Transverse colon (tissue), 4 donors: Measurements from ENCODE around the gene TUBB1. TPM values are rescaled to one million over a fixed set of nuclear protein-coding genes. Genes with fewer than 3 reads are reported as not detected.

ENCODE experiments used
- DNase-seq: peaks from one replicate; pipeline ENCODE4 v3.0.0-alpha.2; 2019
- H3K27ac ChIP-seq, 4 donors: fragments of 200-600 bp; sonication (generic); 2 replicates each; pipeline ENCODE4 v1.5.1; 2016 to 2018; ENCODE audit warnings: inconsistent platforms in 4 of 4
- H3K27me3 ChIP-seq: fragments of 200-600 bp; sonication (generic); 2 replicates; pipeline ENCODE4 v1.5.1; 2017; ENCODE audit warnings: inconsistent platforms
- H3K36me3 ChIP-seq, 4 donors: fragments of 200-600 bp; sonication (generic); 2 replicates each; pipeline ENCODE4 v1.5.1; 2017 to 2019; ENCODE audit warnings: inconsistent platforms in 4 of 4
- H3K4me1 ChIP-seq, 4 donors: fragments of 200-600 bp; sonication (generic); 2 replicates each; pipeline ENCODE4 v1.5.1; 2017 to 2020; ENCODE audit warnings: inconsistent platforms in 4 of 4
- H3K4me3 ChIP-seq, 4 donors: fragments of 200-600 bp; sonication (generic); 1 replicate in 1 of 4; 2 replicates in 3 of 4; pipeline versions ENCODE4 v1.5.1 to v1.6.1; 2017 to 2019; ENCODE audit warnings: inconsistent platforms in 4 of 4
- H3K9me3 ChIP-seq, 2 donors: fragments of 200-600 bp; sonication (generic); 2 replicates each; pipeline ENCODE4 v1.5.1; 2017 to 2019; ENCODE audit warnings: inconsistent platforms in 2 of 2
- CTCF ChIP-seq, 5 experiments: fragments of 200-600 bp in 3 of 5; fragments of 450-650 bp in 2 of 5; sonication (generic) in 3 of 5; IDR thresholded peaks; 1 replicate in 2 of 5; 2 replicates in 3 of 5; pipeline ENCODE4 v1.5.1; 2016 to 2017; ENCODE audit warnings: antibody characterized with exemption in 5 of 5, inconsistent platforms in 3 of 5, mild to moderate bottlenecking in 2 of 5, moderate library complexity in 1 of 5
- EP300 ChIP-seq: sonication (generic); formaldehyde crosslinking; IDR thresholded peaks from one replicate; pipeline ENCODE4 v1.6.1; 2017; ENCODE audit warnings: antibody characterized with exemption, low read depth
- POLR2A ChIP-seq: fragments of 450-650 bp; IDR thresholded peaks from one replicate; pipeline ENCODE4 v1.6.1; 2016; ENCODE audit warnings: antibody characterized with exemption, mild to moderate bottlenecking, moderate library complexity
- POLR2AphosphoS5 ChIP-seq, 3 donors: sonication (generic); formaldehyde crosslinking; IDR thresholded peaks; one replicate each; pipeline ENCODE4 v1.6.1; 2016; ENCODE audit warnings: antibody characterized with exemption in 3 of 3
- WGBS, 2 donors: methylation state at CpG; one replicate each; pipeline ENCODE4 v1.1.5; 2018; ENCODE audit warnings: low coverage in 1 of 2; 5-methylcytosine and 5-hydroxymethylcytosine counted together
- in situ Hi-C, 4 donors: fragments of 200-750 bp; cut with MboI; loops; one replicate each; pipeline versions ENCODE4 v1.15.0 to v1.15.1; 2017; ENCODE audit warnings: low sequenced_read_pairs in 3 of 4, low pct_ligation_motif_present in 1 of 4, low pct_unique_long_range_greater_than_20kb in 1 of 4
- intact Hi-C: fragments of 100-400 bp; cut with DNase I; formaldehyde crosslinking; loops from one replicate; pipeline ENCODE4 v1.15.1; 2023; ENCODE audit warnings: low total_unique reads
- total RNA-seq, 4 donors: library from RNA; depleted of rRNA; stranded (reverse); fragments of >200 nt; gene quantifications; one replicate each; pipeline ENCODE4 v1.1.0, GENCODE V29; 2016

The TUBB1 gene
- total RNA-seq, 4 donors from 2014 or later = not detected

DNA sequence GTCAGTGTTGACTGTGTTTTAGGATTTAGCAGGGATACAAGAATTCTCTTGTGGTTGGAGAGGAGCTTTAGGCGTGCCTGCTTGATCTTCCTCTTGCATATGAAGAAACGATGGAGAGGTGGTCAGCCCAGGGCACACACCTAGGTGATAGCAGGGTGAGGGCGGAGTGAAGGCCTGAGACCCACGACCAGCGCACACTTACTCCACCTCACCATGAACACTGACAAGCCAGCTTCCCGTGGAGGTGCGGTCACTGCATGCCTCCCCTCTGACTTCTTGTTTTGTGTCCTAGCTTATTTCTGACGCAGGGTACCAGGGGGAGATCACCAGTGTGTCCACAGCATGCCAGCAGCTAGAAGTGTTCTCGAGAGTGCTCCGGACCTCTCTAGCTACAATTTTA, 30.0 kb upstream of the TUBB1 start:
- in situ Hi-C loops (loop anchor here in 1 of 4 donors (10.0 kb wide), 2 partner anchors 84 to 236 kb away; no protein-coding TSS in a partner anchor), intact Hi-C loops (loop anchor here (10.0 kb wide), 1 partner anchor 94 kb away; no protein-coding TSS in a partner anchor)
- DNase-seq = no peak
- Histone ChIP-seq H3K36me3 (peaks cover 0 to 64% (median 25%) of the 10 kb centered on the region in 4 donors), H3K4me3 (no peak overlapping the region), H3K27ac (no peak overlapping the region), H3K4me1 (peaks cover 0 to 7% (median 1%) of the 10 kb centered on the region in 4 donors), H3K9me3 (no peaks in the 10 kb centered on the region), H3K27me3 (no peaks in the 10 kb centered on the region)
- TF ChIP-seq CTCF (IDR thresholded peaks at IDR 0.05) = no peak
- no peak for TF ChIP-seq EP300
- TF ChIP-seq POLR2A = no peak
- no peak for TF ChIP-seq POLR2AphosphoS5 (IDR thresholded peaks at IDR 0.05)
- 94 to 96% methylated on average over 5 to 10 of the region's 10 CpGs for WGBS, 2 donors

GRCh38 chr20:58990651-58991445, 28.4 kb upstream of the TUBB1 start:
- no peak overlapping the region for H3K4me3 ChIP-seq
- H3K36me3 ChIP-seq = peaks cover 0 to 69% (median 29%) of the 10 kb centered on the region in 4 donors
- no peak overlapping the region for H3K27ac ChIP-seq
- H3K27me3 ChIP-seq = no peaks in the 10 kb centered on the region
- H3K9me3 ChIP-seq = no peaks in the 10 kb centered on the region
- in situ Hi-C loops (no loop called here), intact Hi-C loops (no loop called here)
- no peaks in the 10 kb centered on the region for H3K4me1 ChIP-seq
- 90 to 92% methylated on average over 2 to 14 of the region's 14 CpGs for WGBS, 2 donors
- no peak for TF ChIP-seq CTCF (IDR thresholded peaks at IDR 0.05)
- no peak for DNase-seq

DNA sequence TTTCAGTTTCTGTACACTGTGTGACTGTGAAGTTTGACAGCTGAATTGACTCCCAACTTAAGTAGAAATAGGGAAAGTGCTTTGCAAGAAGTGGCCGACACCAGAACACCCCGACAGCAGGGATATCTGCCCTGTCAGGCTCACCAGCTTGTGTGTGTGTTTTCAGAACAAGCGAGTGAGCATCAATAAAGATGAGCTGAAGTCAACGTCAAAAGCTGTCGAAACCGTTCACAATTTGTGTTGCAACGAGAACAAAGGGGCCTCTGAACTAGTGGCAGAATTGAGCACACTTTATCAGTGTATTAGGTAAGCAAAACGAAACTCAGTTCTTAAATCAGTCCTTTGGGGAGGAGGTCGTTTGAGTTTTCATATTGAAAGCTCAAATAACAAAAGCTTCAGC, 27.5 kb upstream of the TUBB1 start:
- Histone ChIP-seq H3K9me3 (no peaks in the 10 kb centered on the region), H3K4me1 (no peaks in the 10 kb centered on the region), H3K27ac (no peak overlapping the region), H3K36me3 (peaks cover 0 to 70% (median 34%) of the 10 kb centered on the region in 4 donors), H3K27me3 (no peaks in the 10 kb centered on the region), H3K4me3 (no peak overlapping the region)
- no peak for TF ChIP-seq CTCF (IDR thresholded peaks at IDR 0.05)
- no peak for TF ChIP-seq POLR2A
- TF ChIP-seq POLR2AphosphoS5 (IDR thresholded peaks at IDR 0.05) = no peak
- no peak for TF ChIP-seq EP300
- WGBS, 2 donors = 71 to 76% methylated on average over 9 of the region's 9 CpGs
- intact Hi-C loops = no loop called here
- in situ Hi-C loops = no loop called here
- DNase-seq = no peak

GRCh38 chr20:58992911-58993310, 26.3 kb upstream of the TUBB1 start:
- peaks cover 0 to 71% (median 37%) of the 10 kb centered on the region in 4 donors for H3K36me3 ChIP-seq
- TF ChIP-seq CTCF (IDR thresholded peaks at IDR 0.05) (no peak), POLR2A (no peak), EP300 (no peak), POLR2AphosphoS5 (IDR thresholded peaks at IDR 0.05) (no peak)

More at GRCh38 chr20:58992911-58993310, 26.3 kb upstream of the TUBB1 start:
- Histone ChIP-seq H3K9me3 (no peaks in the 10 kb centered on the region), H3K27me3 (no peaks in the 10 kb centered on the region), H3K27ac (no peak overlapping the region), H3K4me1 (no peaks in the 10 kb centered on the region), H3K4me3 (no peak overlapping the region)
- in situ Hi-C loops = no loop called here
- 86 to 100% methylated on average over 1 to 3 of the region's 3 CpGs for WGBS, 2 donors
- DNase-seq = no peak
- intact Hi-C loops = no loop called here
